ENCODE data around the gene SYVN1.

SYVN1 gene

DNA sequence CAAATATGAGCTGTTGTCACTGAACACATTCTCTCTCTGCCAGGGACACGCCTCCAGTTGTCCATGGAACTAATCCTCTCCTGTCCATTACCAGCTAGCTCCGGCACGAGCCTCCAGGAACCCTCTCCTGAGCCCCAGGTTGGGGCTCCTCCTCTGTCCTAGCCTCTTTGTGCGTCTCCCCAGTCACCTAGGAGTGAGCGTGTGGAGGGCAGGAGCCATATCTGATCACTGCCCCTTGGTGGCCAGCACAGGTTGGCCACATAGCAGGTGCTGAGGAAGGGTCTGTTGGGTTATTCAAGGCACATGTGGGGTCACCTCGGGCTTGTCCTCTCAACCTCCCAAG is 2.5 kb downstream of the SYVN1 start:
- Histone ChIP-seq H3K27ac (ENCODE audit: extremely low read depth, low read depth, low read length) (no peak overlapping the region), H3K4me3 (ENCODE audit: low read depth, low read length) (no peak overlapping the region)

DNA sequence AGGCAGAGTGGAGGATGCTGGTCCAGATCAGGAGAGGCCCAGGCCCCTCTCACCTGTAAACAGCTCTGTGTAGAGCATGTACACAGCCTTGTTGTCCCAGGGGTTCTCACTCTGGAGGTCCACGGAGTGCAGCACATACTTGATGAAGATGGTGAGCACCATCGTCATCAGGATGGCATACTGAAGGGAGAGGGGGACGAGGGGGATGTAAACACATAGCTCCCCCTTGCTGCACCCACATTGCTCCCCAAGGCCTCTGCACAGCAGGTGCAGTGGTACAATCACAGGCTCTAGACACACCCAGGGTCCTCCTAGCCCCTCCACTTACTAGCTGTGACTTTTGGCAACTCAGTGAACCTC is 2.9 kb downstream of the SYVN1 start:
- Histone ChIP-seq H3K4me1 (ENCODE audit: control insufficient read depth, insufficient read depth, low read length) (no peaks in the 10 kb centered on the region; the same call in 1 of the 2 replicates), H3K27ac (ENCODE audit: extremely low read depth, low read depth, low read length) (no peak overlapping the region), H3K4me3 (ENCODE audit: low read depth, low read length) (no peak overlapping the region), H3K9me3 (ENCODE audit: control insufficient read depth, insufficient read depth, low read depth, low read length) (no peaks in the 10 kb centered on the region), H3K36me3 (ENCODE audit: control insufficient read depth in 2 of 2, insufficient read depth in 1 of 2, low read length in 2 of 2) (peaks cover 0 to 67% of the 10 kb centered on the region in 2 experiments; a peak in 1 of 3 replicates)
- TF ChIP-seq KLF1 (tag by site-specific recombination; IDR thresholded peaks at IDR 0.05) (no peak), ZNF133 (tag by site-specific recombination; IDR thresholded peaks at IDR 0.05) (no peak)
- TF ChIP-seq, protein P1, sequence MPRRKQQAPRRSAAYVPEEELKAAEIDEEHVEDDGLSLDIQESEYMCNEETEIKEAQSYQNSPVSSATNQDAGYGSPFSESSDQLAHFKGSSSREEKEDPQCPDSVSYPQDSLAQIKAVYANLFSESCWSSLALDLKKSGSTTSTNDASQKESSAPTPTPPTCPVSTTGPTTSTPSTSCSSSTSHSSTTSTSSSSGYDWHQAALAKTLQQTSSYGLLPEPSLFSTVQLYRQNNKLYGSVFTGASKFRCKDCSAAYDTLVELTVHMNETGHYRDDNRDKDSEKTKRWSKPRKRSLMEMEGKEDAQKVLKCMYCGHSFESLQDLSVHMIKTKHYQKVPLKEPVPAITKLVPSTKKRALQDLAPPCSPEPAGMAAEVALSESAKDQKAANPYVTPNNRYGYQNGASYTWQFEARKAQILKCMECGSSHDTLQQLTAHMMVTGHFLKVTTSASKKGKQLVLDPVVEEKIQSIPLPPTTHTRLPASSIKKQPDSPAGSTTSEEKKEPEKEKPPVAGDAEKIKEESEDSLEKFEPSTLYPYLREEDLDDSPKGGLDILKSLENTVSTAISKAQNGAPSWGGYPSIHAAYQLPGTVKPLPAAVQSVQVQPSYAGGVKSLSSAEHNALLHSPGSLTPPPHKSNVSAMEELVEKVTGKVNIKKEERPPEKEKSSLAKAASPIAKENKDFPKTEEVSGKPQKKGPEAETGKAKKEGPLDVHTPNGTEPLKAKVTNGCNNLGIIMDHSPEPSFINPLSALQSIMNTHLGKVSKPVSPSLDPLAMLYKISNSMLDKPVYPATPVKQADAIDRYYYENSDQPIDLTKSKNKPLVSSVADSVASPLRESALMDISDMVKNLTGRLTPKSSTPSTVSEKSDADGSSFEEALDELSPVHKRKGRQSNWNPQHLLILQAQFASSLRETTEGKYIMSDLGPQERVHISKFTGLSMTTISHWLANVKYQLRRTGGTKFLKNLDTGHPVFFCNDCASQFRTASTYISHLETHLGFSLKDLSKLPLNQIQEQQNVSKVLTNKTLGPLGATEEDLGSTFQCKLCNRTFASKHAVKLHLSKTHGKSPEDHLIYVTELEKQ (tag by site-specific recombination; IDR thresholded peaks at IDR 0.05; ENCODE audit: borderline replicate concordance), result no peak
- CTCF ChIA-PET, result interaction anchor here (0.9 to 1.2 kb wide), 3 partner anchors 9 to 13 kb away, joined by 3 read pairs; partner anchors contain the start of genes FAU and MRPL49
- POLR2A ChIA-PET, result interaction anchor here (0.8 to 2.5 kb wide), 2 partner anchors 9 to 131 kb away, joined by 3 to 24 read pairs; partner anchors contain the start of genes FAU, MRPL49 and POLA2

More for the DNA sequence above, 2.5 kb downstream of the SYVN1 start:
- ChIA-PET POLR2A (interaction anchor here (0.6 to 2.5 kb wide), 2 partner anchors 10 to 118 kb away, joined by 3 to 24 read pairs; partner anchors contain the start of genes FAU and MRPL49), CTCF (interaction anchor here (0.9 to 1.2 kb wide), 3 partner anchors 10 to 14 kb away, joined by 3 read pairs; partner anchors contain the start of genes FAU and MRPL49)
- Histone ChIP-seq H3K36me3 (ENCODE audit: control insufficient read depth in 2 of 2, insufficient read depth in 1 of 2, low read length in 2 of 2) (peaks cover 0 to 62% of the 10 kb centered on the region in 2 experiments; a peak in 1 of 3 replicates), H3K9me3 (ENCODE audit: control insufficient read depth, insufficient read depth, low read depth, low read length) (no peaks in the 10 kb centered on the region), H3K4me1 (ENCODE audit: control insufficient read depth, insufficient read depth, low read length) (no peaks in the 10 kb centered on the region; the same call in 1 of the 2 replicates)
- TF ChIP-seq ZNF112 (tag by site-specific recombination; IDR thresholded peaks at IDR 0.05) (no peak), GFI1B (tag by site-specific recombination; IDR thresholded peaks at IDR 0.05) (no peak), HOXD13 (CRISPR knock-in tag; IDR thresholded peaks at IDR 0.05; ENCODE audit: borderline replicate concordance) (no peak), ZNF404 (tag by site-specific recombination; IDR thresholded peaks at IDR 0.05) (no peak), ZBTB17 (tag by site-specific recombination; IDR thresholded peaks at IDR 0.05) (no peak), ZNF175 (tag by site-specific recombination; IDR thresholded peaks at IDR 0.05) (no peak), ZNF292 (tag by site-specific recombination; IDR thresholded peaks at IDR 0.05; ENCODE audit: borderline replicate concordance, low read depth) (no peak), ZFP37 (tag by site-specific recombination; IDR thresholded peaks at IDR 0.05) (no peak), HOXA7 (CRISPR knock-in tag; IDR thresholded peaks at IDR 0.05; ENCODE audit: borderline replicate concordance) (no peak), MZF1 (tag by site-specific recombination; IDR thresholded peaks at IDR 0.05; ENCODE audit: borderline replicate concordance) (no peak), ZNF664 (tag by site-specific recombination; IDR thresholded peaks at IDR 0.05) (no peak), KLF16 (tag by site-specific recombination; IDR thresholded peaks at IDR 0.05) (no peak), ZNF555 (tag by site-specific recombination; conservative IDR thresholded peaks at IDR 0.05) (no peak), ZNF239 (tag by site-specific recombination; IDR thresholded peaks at IDR 0.05) (no peak), ZNF529 (tag by site-specific recombination; IDR thresholded peaks at IDR 0.05; ENCODE audit: insufficient replicate concordance) (no peak), ZBTB48 (tag by site-specific recombination; IDR thresholded peaks at IDR 0.05) (no peak), ZNF19 (tag by site-specific recombination; IDR thresholded peaks at IDR 0.05; ENCODE audit: low read depth) (no peak)
- TF ChIP-seq, protein P2, sequence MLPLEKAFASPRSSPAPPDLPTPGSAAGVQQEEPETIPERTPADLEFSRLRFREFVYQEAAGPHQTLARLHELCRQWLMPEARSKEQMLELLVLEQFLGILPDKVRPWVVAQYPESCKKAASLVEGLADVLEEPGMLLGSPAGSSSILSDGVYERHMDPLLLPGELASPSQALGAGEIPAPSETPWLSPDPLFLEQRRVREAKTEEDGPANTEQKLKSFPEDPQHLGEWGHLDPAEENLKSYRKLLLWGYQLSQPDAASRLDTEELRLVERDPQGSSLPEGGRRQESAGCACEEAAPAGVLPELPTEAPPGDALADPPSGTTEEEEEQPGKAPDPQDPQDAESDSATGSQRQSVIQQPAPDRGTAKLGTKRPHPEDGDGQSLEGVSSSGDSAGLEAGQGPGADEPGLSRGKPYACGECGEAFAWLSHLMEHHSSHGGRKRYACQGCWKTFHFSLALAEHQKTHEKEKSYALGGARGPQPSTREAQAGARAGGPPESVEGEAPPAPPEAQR (tag by site-specific recombination; IDR thresholded peaks at IDR 0.05), result no peak

Measured in HEK293 (cell line).